Activated CD8-positive, alpha-beta memory T cell treated with anti-CD3 and anti-CD28 coated beads for 48 hours (primary cell): ENCODE measurements around the gene SLC46A2.

Source experiments
- DNase-seq, 3 experiments: peaks; one replicate each; pipeline ENCODE4 v3.0.0-alpha.2; 2020; ENCODE audit warnings: low read depth in 2 of 3, low spot score in 2 of 3

Gene SLC46A2

DNA sequence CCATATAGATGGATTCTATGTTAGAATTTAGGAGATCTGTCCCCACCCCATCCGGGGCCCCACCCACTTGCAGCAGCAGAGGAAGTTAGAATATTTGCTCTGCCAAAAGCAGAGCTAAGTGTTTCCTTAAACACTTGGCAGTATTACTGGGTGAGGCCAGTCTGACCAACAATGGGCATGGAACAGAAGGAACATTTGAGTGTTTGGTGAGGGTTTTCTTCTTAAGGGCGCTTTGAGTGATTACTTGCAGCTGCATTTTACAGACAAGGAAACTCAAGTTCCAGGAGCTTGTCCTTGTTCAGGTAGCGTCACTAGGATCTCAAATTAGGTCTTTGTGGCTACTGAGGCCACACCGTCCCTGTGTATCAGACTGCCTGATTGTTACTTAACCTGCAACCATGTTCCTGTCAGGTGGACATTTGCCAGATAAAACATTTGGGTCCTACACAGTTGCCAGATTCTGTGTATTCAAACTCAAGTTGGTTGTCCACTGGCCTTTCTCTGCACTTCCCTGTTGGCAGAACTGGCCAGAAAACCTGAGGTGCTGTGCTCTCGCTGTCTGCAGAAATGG lies 59.3 kb downstream of the SLC46A2 start:
- DNase-seq, result no peak
